Stimulated activated CD4-positive, alpha-beta T cell treated with anti-CD3 and anti-CD28 coated beads, TNF-alpha, amount 100 ng/mL, for 1 hour (primary cell): ENCODE measurements around the gene NID1.
"Not testable (repeated sequence)": the region's sequence is repeated elsewhere in the genome, so short reads cannot be mapped to it uniquely, and the experiment has no call there.

Experiments used
- DNase-seq, 3 donors: peaks; one replicate each; pipeline ENCODE4 v3.0.0-alpha.2; 2020; ENCODE audit warnings: low read depth in 3 of 3, low spot score in 1 of 3

NID1 gene

DNA sequence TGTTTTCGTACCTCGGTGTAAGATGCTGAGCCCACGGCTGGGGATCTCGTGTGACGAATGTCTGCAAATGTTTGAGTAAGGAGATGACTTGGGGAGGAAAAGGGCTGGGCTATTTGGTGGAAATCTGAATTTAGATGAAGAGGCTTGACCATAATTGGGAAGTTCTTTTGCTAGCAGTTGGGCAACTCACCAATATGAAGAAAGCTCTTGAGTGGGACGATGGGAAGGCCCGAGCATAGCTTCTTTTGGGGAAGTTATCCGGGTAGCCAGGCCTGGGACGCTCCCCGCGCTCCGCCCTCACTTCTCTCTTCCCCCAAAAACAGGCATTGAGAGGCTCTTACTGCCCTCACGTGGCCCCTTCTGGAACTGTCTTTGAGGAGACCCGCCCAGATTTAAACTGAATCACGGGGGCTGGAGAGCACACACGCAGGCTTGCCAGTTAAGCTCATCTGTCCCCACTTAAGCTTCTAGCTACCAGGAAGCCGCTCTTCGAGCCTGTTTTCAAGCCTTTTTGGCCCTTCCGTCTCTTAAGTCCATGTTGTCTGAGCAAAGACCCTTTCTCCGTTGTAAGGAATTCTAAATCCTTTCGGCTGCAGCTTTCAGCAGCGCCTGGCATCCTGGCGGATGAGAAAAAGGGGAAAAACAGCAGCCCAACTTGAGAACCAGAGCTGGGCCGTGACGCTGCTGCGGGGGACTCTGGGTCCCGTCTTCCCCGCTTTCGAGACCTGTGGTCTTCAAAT, 93.1 kb downstream of the NID1 start:
- DNase-seq: peak; percentile 61 to 84 (median 80)

GRCh38 chr1:235971020-235971419, 93.9 kb downstream of the NID1 start:
- DNase-seq: no peak

GRCh38 chr1:235968831-235969230, 96.1 kb downstream of the NID1 start:
- no peak for DNase-seq

- DNase-seq: not testable (repeated sequence)
Observed at GRCh38 chr1:235966134-235966533, 98.8 kb downstream of the NID1 start.

GRCh38 chr1:235960809-235961208, 104.1 kb downstream of the NID1 start:
- DNase-seq: no peak

DNA sequence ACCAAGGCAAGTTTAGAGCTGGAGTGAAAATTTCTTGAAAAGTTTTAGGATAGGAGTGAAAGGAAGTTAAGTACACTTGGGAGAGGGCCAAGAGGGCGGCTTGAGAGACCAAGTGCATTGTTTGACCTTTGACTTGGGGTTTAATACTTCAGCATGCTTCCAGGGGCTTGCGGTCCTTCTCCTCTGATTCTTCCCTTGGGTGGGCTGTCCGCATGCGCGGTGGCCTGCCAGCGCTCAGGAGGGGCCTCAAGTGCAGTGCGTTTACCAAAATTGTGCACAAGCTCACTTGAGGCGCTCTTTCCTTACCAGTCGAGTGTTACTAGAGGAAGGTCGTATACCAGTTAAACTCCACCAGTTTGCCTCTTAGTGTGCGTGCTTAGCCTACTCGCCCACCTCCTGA, 106.9 kb downstream of the NID1 start:
- DNase-seq: no peak

DNA sequence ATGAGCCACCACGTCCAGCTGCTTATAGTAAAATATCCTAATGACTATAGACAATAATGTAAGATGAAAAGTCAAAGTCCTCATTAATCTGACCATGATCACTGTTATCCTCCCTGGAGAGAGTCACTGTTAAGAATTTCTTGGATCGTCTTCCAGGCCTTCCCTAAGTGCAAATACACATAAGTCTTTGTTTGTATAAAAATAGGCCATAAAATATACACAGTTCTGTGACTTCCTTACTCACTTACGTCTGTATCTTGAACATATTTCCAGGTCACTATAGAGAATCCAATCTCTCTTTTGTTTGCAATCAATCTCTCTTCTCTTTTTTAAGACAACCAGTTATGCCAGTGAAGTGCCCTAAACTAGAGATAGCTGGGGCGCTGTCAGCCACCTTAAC, 109.1 kb downstream of the NID1 start:
- DNase-seq: no peak

DNA sequence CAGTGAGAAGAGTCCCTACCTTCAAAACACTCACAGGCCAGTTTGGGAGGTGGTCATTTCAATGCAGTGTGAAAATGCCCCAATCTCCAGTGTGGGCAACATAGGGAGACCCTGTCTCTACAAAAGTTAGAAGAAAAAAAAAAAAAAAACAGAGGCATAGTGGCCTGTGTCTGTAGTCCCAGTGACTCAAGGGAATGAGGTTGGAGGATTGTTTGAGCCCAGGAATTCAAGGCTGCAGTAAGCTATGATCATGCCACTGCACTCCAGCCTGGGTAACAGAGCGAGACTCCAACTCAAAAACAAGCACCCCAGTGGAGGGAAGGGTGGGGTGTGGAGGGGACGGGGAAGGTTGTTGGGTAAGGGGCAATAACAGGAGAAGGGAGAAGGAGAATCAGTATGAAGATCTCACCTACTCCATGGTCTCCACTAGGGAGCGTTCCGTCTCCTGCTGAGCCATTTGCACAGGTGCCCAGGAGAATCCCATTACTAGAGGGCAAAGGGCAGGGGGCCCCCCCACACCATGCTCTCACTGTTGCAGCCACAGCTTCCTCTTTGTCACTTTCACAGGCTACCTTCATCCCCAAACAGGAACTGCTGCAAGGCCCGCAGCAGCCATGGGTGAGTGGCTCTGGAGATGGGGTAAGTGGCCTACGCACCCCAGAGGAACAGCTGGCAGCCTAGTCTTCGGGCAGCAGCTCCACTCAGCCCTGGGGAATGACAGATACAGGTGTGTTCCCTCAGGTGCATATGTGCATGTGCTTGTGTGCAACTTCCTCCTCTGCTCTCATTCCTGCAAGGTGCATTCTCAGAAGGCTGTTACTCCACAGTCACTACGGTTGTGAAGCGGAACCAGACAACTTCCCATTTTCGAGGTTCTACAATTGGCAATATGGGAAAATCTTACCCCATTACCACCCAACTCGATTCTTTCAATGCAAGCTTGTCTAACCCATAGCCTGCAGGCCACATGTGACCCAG, 110.3 kb downstream of the NID1 start:
- peak in 2 of 3 donors; percentile 7 to 13 for DNase-seq

DNA sequence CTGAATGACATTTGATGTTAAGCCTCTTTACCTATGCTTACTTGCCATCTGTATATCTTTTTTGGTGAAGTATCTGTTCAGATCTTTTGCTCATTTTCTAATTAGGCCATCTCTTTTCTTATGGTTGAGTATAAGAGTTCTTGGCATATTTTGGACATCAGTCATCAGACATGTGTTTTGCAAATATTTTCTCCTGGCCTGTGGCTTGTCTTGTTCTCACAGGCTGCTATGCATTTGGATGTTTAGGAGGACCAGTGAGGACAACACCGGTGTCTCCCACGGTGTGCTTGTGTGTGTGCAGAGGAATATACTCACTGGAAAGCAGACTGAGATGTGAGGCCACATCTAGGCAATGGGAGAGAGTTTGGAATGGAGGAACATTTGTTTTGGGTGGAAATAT, 111.1 kb downstream of the NID1 start:
- no peak for DNase-seq

DNA sequence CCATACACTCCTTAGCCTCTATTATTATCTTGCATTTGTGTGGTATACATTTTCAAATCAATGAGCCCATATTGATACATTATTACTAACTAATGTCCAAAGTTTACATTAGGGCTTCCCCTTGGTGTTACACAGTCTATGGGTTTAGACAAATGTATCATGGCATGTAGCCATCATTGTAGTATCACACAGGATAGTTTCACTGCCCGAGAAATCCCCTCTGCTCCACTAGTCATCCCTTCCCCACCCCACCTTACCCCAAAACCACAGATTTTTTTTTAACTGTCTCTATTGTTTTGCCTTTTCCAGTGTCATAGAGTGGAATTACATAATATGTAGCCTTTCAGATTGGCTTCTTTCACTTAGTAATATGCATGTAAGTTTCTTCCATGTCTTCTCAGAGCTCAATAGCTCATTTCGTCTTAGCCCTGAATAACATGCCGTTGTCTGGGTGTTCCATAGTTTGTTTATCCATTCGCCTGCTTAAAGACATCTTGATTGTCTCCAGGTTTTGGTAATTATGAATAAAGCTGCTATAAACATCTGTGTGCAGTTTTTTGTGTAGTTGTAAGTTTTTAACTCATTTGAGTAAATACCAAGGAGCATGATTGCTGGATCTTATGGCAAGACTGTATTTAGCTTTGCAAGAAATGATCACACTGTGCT, 111.8 kb downstream of the NID1 start:
- DNase-seq: no peak

DNA sequence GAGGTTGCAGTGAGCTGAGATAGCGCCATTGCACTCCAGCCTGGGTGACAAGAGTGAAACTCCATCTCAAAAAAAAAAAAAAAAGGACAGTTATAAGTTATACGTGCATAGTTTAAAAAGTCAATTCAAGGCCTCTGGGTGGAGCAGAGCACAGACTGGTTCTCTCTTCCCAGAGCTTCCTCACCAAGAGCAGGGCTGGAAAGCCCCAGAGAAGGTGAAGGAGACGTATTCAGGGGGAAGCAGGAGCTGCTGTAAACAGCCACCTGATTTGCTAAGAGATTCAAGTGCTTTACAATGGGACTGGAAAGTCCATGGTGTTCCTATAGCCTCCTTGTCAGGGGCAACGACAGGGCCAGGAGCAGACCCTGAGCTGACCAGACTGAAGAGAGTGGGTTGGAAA, 113.2 kb downstream of the NID1 start:
- no peak for DNase-seq

DNA sequence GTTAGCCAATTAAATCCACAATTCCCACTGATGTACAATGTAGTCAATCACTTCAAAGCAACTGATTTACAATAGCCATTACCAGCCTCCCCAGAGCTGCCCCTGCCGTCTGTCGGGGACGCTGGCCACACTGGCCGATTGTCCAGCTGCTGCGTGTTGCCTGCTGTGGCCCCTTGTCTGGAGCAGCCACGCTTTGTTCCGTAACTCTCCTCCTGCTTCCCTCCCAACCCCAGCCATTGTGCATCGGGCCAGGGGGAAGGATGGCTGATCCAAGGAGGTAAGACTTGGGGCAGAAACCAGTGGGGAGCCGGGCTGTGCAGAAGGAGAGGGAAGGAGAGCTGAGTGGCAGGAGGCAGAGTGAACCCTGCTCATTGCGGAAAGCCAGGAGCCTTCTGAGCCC, 114.6 kb downstream of the NID1 start:
- no peak for DNase-seq

DNA sequence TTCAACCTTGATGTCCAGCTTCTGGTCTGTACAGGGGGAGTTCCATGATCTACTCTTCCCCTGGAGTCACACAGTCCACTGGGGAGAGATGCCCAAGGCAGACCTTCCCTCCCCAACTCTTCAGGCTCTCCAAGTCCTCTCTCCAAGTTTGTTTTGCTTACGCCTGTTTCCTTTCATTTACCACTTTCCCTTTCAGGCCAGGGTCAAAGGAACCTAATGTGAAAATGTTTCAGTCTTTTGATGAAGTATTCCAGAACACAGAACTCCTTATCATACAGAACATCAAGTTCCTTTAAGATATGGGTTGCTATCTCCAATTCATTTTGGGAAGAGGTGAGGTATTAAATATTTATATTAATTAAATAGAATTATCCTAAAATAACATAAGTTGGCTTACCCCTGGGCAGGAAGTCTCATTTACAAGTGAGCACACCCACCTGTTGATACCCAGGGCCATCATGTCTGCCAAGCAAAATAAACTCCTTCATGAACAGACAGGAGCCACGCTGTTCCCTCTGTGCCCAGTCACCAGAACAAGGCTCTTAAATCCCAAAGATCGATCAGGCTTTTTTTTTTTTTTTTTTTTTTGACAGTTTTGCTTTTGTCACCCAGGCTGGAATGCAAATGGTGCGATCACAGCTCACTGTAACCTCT, 116.0 kb downstream of the NID1 start:
- DNase-seq: no peak

- DNase-seq: no peak
Observed at GRCh38 chr1:235947989-235948388, 116.9 kb downstream of the NID1 start.

DNA sequence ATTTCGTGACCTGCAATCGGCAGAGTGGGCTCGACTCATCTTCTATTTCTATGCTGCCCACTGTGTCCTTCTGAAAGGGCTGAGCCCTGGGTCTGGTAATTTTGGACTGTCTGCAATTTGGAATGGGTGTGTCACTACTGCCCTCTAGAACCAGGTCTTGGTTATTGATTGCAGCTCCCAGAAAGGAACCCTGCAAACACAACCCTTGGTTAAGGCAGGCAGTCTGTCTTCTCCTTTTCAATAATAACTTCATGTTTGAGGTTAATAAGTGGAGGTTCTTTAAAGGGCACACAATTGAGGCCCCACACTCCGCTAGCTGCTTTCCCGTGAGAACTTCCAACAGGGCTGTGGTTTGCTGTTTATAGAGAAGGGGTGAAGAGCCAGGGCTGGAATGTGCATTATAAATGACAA, 118.3 kb downstream of the NID1 start:
- DNase-seq: no peak

- DNase-seq: no peak
Observed at GRCh38 chr1:235945775-235946570, 118.9 kb downstream of the NID1 start.

GRCh38 chr1:235943581-235944114, 121.2 kb downstream of the NID1 start:
- DNase-seq: no peak

DNA sequence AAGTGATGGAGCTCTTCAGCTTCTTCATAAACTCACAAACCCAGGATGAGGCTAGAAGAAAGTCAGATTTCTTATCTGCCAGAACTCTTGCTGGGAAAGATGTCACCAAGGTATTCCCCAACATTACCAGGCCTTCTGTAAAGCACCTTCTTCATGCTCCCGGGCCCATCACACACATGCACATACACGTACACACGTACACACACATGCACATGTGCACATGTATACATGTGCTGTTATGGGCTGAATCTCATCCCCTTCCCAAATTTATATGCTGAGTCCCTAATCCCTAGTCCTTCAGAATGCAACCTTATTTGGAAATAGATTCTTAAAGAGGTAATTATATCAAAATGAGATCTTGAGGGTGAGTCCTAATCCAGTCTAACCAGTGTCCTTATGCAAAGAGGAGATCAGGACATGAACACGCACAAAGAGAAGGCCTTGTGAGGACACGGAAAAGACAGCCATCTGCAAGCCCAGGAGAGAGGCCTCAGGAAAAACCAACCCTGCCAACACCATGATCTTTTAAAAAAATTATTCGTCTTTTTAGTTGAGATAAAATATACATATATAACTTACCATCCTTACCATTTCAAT, 121.8 kb downstream of the NID1 start:
- DNase-seq: no peak

GRCh38 chr1:235942625-235942934, 122.3 kb downstream of the NID1 start:
- DNase-seq: no peak
